Activated CD4-positive, alpha-beta memory T cell treated with anti-CD3 and anti-CD28 coated beads for 36 hours (primary cell): Measurements from ENCODE around the gene ACTA2. TPM values are rescaled to one million over a fixed set of nuclear protein-coding genes. Genes with fewer than 3 reads are reported as not detected.

Experiments used
- CTCF ChIA-PET: fragments of 350-600 bp; sonication (Branson Sonifier 250); formaldehyde crosslinking; loops from one replicate; lab custom pipeline; 2021; ENCODE audit warnings: antibody characterized with exemption, inconsistent platforms; lab: Charles Lee
- POLR2A ChIA-PET: fragments of 350-600 bp; sonication (Branson Sonifier 250); formaldehyde crosslinking; loops from one replicate; lab custom pipeline; 2021; ENCODE audit warnings: antibody characterized with exemption; lab: Charles Lee
- DNase-seq: peaks from one replicate; pipeline ENCODE4 v3.0.0-alpha.2; 2020
- H3K27ac Mint-ChIP-seq: one replicate; pipeline ENCODE4 v1.8.0; 2021; ENCODE audit warnings: mixed read lengths
- H3K27me3 Mint-ChIP-seq: one replicate; pipeline ENCODE4 v1.8.0; 2021; ENCODE audit warnings: mixed read lengths
- H3K36me3 Mint-ChIP-seq: one replicate; pipeline ENCODE4 v1.8.0; 2021; ENCODE audit warnings: mixed read lengths
- H3K4me1 Mint-ChIP-seq: one replicate; pipeline ENCODE4 v1.8.0; 2021; ENCODE audit warnings: low read depth, mixed read lengths
- H3K4me3 Mint-ChIP-seq: one replicate; pipeline ENCODE4 v1.8.0; 2021; ENCODE audit warnings: mild to moderate bottlenecking, mixed read lengths
- H3K9me3 Mint-ChIP-seq: one replicate; pipeline ENCODE4 v1.8.0; 2021; ENCODE audit warnings: mixed read lengths
- intact Hi-C: fragments of 100-400 bp; cut with micrococcal nuclease; formaldehyde crosslinking; loops from one replicate; pipeline ENCODE4 v1.15.1; 2023
- total RNA-seq, 2 experiments: library from RNA; stranded (reverse); gene quantifications; one replicate each; pipeline ENCODE4 v1.2.3, GENCODE V29; 2021

The ACTA2 gene
- total RNA-seq, 2 experiments from 2014 or later, result 18.6 to 23.3 TPM

DNA sequence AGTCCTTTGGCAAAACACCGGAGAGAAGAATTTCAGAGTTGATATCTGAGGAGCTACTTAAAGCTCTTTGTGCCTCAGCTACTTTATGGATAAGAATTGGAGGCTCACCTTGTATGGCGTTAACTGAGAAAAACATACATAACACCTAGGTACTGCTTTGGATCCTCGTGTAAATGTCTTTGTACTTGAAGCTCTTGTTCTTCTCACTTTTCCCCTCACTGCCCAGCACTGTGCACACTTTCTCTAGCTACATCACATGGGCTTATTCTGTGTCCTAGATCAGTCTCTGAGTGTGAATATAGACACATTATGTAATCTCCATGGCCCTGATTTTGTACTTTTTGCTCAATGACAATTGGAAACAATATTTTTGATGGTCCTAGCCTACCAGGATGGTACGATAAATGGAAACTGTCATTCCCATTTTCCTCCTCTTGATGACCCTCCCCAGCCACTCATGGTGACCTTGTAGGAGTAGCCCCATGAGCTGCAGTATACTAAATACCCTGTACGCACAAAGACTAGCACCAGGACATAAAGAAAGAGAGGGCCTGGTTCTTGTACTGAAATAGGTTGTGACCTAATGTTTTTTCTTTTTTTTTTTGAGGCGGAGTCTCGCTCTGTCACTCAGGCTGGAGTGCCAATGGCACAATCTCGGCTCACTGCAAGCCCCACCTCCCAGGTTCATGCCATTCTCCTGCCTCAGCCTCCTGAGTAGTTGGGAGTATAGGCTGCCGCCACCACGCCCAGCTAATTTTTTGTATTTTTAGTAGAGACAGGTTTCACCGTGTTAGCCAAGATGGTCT is 50.4 kb downstream of the ACTA2 start:
- Mint-ChIP-seq H3K9me3 (no peaks in the 10 kb centered on the region), H3K4me1 (peaks cover 47% of the 10 kb centered on the region), H3K27me3 (no peaks in the 10 kb centered on the region), H3K27ac (peak overlapping the region; percentile 85), H3K4me3 (no peak overlapping the region), H3K36me3 (peaks cover 28% of the 10 kb centered on the region)
- intact Hi-C loops, result loop anchor here (1.0 to 5.0 kb wide), 4 partner anchors 22 to 630 kb away; partner anchors contain the start of gene STAMBPL1
- no peak for DNase-seq
- ChIA-PET POLR2A (interaction anchor here (1.4 to 2.4 kb wide), 3 partner anchors 16 to 22 kb away, joined by 4 to 13 read pairs (median 11); partner anchors contain the start of gene STAMBPL1), CTCF (interaction anchor here (0.9 to 6.1 kb wide), 10 partner anchors 9 to 92 kb away, joined by 3 to 46 read pairs (median 4); partner anchors contain the start of gene STAMBPL1)

DNA sequence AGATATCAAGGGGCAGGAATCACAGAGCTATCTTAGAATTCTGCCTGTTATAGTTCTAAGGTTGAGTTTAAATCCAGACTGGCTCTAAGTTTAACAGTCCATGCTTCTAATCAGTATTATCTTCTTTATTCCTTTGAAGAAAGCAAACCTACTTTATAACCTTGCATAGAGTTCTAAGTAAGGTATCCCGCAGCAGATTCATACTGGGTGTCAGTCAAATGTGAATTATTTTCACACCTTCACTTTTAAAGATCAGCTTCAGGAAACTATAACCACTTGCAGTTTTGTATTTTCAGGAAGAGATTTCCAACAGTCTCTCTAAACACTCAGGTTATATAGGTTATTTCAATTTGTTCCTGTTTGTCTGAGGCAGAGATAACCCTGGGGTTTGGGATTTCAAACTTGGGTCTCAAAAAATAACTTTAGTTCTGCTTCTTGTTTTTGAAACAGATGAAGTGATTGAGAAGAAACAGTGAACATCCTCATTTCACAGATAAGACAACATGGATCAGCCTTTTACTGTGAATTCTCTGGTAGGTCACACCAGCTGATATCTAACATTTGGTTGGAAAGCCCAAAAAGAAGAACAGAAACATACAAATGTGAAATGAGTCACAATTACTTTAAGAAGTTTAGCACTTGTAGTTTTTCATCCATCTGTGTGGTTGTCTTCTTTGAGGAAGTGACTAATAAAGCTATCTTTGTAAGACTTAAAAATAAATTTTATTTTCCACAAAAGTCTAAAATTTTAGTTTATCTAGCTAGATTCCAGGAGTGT is 51.2 kb downstream of the ACTA2 start:
- ChIA-PET CTCF (interaction anchor here (0.9 to 6.1 kb wide), 10 partner anchors 8 to 91 kb away, joined by 3 to 46 read pairs (median 4); partner anchors contain the start of gene STAMBPL1), POLR2A (interaction anchor here (0.6 to 2.4 kb wide), 6 partner anchors 15 to 453 kb away, joined by 3 to 13 read pairs (median 4); partner anchors contain the start of gene STAMBPL1)
- Mint-ChIP-seq H3K27ac (peak overlapping the region; percentile 85), H3K27me3 (no peaks in the 10 kb centered on the region), H3K9me3 (no peaks in the 10 kb centered on the region), H3K4me3 (no peak overlapping the region), H3K4me1 (peaks cover 54% of the 10 kb centered on the region), H3K36me3 (peaks cover 24% of the 10 kb centered on the region)
- no peak for DNase-seq
- intact Hi-C loops, result loop anchor here (1.0 to 5.0 kb wide), 4 partner anchors 21 to 629 kb away; partner anchors contain the start of gene STAMBPL1

- DNase-seq, result no peak
- Mint-ChIP-seq H3K27ac (no peak overlapping the region), H3K9me3 (no peaks in the 10 kb centered on the region), H3K4me3 (no peak overlapping the region), H3K27me3 (no peaks in the 10 kb centered on the region), H3K36me3 (peaks cover 19% of the 10 kb centered on the region), H3K4me1 (peaks cover 67% of the 10 kb centered on the region)
- ChIA-PET POLR2A (interaction anchor here (0.7 to 2.4 kb wide), 3 partner anchors 18 to 68 kb away, joined by 3 to 13 read pairs (median 11); partner anchors contain the start of gene STAMBPL1), CTCF (interaction anchor here (0.6 to 6.1 kb wide), 6 partner anchors 19 to 317 kb away, joined by 3 to 46 read pairs (median 6); partner anchors contain the start of gene STAMBPL1)
- intact Hi-C loops, result loop anchor here (5.0 kb wide), 1 partner anchor 628 kb away; no protein-coding TSS in a partner anchor
Observed at GRCh38 chr10:88899886-88900285, 52.7 kb downstream of the ACTA2 start.

DNA sequence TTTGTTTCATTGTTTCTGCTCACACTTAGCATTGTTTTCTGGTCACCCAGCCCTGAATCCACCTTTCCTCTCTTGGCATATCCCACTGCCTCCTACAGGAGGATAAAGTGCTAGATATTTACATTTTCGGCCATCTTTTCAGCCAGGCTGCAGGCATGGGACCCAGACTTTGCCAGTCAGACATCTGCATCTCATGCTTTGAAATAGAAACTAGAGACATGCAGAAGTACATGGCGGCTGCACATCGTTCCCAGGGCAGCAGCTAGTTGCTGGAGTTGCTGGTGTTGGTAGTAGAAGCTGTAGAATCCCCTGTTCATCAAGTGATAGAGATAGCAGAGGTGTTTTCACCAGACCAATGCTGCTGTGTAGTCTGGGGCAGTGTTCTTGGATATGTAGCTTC is 53.8 kb downstream of the ACTA2 start:
- no peaks in the 10 kb centered on the region for H3K27me3 Mint-ChIP-seq
- no peak overlapping the region for H3K4me3 Mint-ChIP-seq
- ChIA-PET POLR2A (interaction anchor here (0.7 kb wide), 1 partner anchor 92 kb away, joined by 3 read pairs; the partner anchor contains the start of gene FAS), CTCF (interaction anchor here (0.7 to 6.1 kb wide), 4 partner anchors 18 to 63 kb away, joined by 3 to 46 read pairs (median 13); partner anchors contain the start of gene STAMBPL1)
- peaks cover 20% of the 10 kb centered on the region for H3K36me3 Mint-ChIP-seq
- no peak overlapping the region for H3K27ac Mint-ChIP-seq
- no peak for DNase-seq
- H3K9me3 Mint-ChIP-seq, result no peaks in the 10 kb centered on the region
- intact Hi-C loops, result no loop called here
- peaks cover 69% of the 10 kb centered on the region for H3K4me1 Mint-ChIP-seq

DNA sequence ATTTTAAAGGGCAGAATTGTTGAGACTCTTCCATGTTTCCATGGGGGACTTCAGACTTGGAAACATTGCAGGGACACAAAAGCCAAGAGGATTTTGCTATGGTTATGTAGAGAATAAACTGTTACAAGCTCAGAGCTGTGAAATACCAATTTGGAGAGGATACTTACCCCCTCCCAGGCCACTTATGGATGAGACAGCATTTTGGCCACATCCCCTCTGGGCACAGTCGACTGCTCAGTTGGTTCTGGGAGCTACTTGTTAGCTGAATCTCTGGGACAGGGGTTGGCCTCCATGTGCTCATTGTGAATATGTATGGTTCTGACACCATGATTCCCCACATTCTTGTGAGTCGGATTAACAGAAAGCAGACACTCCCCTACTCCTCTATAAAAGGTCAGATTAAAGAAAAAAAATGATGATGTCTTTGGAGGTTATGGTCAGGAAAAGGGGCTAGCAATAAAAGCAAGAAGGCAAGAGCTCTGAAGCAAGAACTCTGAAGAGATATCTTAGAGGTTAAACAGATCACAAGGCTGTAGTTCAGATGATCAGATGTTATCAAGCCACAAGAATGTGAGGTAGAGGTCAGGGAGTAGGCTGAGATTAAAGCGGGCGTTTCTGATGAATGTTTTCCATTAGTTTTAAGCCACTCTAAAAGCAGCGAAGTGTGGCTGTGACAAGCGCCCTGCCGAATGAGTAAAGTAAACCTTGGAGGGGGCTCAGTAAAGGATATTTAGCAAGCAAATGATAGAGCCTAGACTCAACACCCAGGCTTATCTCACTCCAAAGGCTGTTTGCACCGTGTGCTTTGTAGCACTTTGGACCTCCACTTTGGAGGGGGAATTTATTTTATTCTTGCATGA is 55.3 kb downstream of the ACTA2 start:
- CTCF ChIA-PET, result interaction anchor here (0.9 to 6.1 kb wide), 4 partner anchors 15 to 61 kb away, joined by 3 to 46 read pairs (median 6); no protein-coding TSS in a partner anchor
- Mint-ChIP-seq H3K9me3 (no peaks in the 10 kb centered on the region), H3K27me3 (no peaks in the 10 kb centered on the region), H3K4me1 (peaks cover 68% of the 10 kb centered on the region), H3K27ac (peak overlapping the region; percentile 84), H3K4me3 (peak overlapping the region; percentile 17), H3K36me3 (peaks cover 9% of the 10 kb centered on the region)
- DNase-seq, result peak; percentile 52
- POLR2A ChIA-PET, result interaction anchor here (1.3 kb wide), 1 partner anchor 18 kb away, joined by 5 read pairs; the partner anchor contains the start of gene STAMBPL1
- intact Hi-C loops, result loop anchor here (1.0 kb wide), 2 partner anchors 11 to 48 kb away; no protein-coding TSS in a partner anchor

- peaks cover 65% of the 10 kb centered on the region for H3K4me1 Mint-ChIP-seq
- no peaks in the 10 kb centered on the region for H3K27me3 Mint-ChIP-seq
- no peaks in the 10 kb centered on the region for H3K9me3 Mint-ChIP-seq
- no peak for DNase-seq
- H3K27ac Mint-ChIP-seq, result peak overlapping the region; percentile 84
- peaks cover 5% of the 10 kb centered on the region for H3K36me3 Mint-ChIP-seq
- intact Hi-C loops, result no loop called here
- H3K4me3 Mint-ChIP-seq, result no peak overlapping the region
- ChIA-PET POLR2A (interaction anchor here (0.9 to 1.3 kb wide), 2 partner anchors 17 kb away, joined by 3 to 5 read pairs; partner anchors contain the start of gene STAMBPL1), CTCF (interaction anchor here (1.0 to 6.1 kb wide), 3 partner anchors 15 to 61 kb away, joined by 3 to 46 read pairs (median 8); no protein-coding TSS in a partner anchor)
Observed at GRCh38 chr10:88896372-88896993, 56.1 kb downstream of the ACTA2 start.

- H3K27me3 Mint-ChIP-seq, result no peaks in the 10 kb centered on the region
- no peak overlapping the region for H3K27ac Mint-ChIP-seq
- no peak overlapping the region for H3K4me3 Mint-ChIP-seq
- intact Hi-C loops, result no loop called here
- H3K9me3 Mint-ChIP-seq, result no peaks in the 10 kb centered on the region
- DNase-seq, result no peak
- ChIA-PET POLR2A (interaction anchor here (0.6 to 0.8 kb wide), 2 partner anchors 14 to 37 kb away, joined by 3 read pairs; no protein-coding TSS in a partner anchor), CTCF (interaction anchor here (1.3 to 2.3 kb wide), 5 partner anchors 15 to 85 kb away, joined by 3 to 10 read pairs (median 4); partner anchors contain the start of gene STAMBPL1)
- H3K4me1 Mint-ChIP-seq, result peaks cover 58% of the 10 kb centered on the region
- peaks cover 5% of the 10 kb centered on the region for H3K36me3 Mint-ChIP-seq
Observed at GRCh38 chr10:88895250-88895649, 57.3 kb downstream of the ACTA2 start.

DNA sequence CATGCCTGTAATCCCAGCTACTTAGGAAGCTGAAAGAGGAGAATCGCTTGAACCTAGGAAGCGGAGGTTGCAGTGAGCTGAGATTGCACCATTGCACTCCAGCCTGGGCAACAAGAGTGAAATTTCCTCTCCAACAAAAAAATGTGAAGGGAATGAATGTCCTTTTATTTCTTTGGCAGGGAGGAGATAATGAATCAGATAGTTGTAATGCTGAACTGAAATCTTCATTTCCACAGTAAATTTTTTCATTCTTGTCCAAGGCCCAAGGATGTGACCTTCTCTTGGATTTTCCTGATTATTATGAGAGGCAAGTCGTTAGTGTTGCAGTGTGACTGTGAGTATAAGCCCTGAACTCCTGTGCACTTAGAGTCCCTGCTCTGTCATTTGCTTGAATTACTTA is 59.0 kb downstream of the ACTA2 start:
- ChIA-PET CTCF (interaction anchor here (0.6 to 2.3 kb wide), 3 partner anchors 9 to 186 kb away, joined by 3 to 10 read pairs (median 3); no protein-coding TSS in a partner anchor), POLR2A (no interaction called here)
- no peak overlapping the region for H3K4me3 Mint-ChIP-seq
- H3K27ac Mint-ChIP-seq, result no peak overlapping the region
- intact Hi-C loops, result no loop called here
- no peak for DNase-seq
- H3K4me1 Mint-ChIP-seq, result peaks cover 60% of the 10 kb centered on the region
- no peaks in the 10 kb centered on the region for H3K27me3 Mint-ChIP-seq
- H3K9me3 Mint-ChIP-seq, result no peaks in the 10 kb centered on the region
- peaks cover 5% of the 10 kb centered on the region for H3K36me3 Mint-ChIP-seq

DNA sequence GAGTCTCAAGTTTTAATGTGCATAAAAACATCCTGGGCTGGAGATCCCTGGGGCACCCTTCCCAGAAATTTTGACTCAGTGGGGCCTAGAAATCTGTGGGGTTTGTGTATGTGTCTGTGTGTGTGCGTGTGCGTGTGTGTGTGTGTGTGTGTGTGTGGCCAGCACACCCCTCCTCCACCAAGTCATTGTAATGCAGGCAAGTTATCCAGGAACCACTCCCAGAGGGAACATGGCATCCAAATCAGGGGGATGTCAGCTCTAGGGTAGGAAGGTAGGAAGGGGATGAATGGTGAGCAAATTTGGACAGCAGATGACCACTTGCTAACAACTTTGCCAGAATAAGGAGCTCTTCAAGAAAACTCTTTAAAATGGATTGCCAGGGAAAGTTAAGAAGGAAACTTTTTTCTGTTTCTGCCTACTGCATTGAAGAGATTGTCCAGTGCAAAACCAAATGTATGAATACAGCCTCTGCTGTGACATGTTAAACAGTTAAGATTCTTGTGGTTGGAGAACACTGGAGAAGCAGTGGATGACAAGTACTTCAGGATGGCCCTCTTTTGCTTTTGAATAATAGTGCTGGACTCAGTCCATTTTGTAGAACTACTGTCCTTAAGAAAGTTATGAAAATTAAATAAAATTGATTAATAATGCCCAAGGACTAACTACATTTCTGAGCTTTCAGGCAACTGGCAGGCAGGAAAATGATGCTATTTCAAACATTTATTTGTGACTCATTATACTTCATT is 60.2 kb downstream of the ACTA2 start:
- ChIA-PET CTCF (interaction anchor here (0.7 to 1.6 kb wide), 3 partner anchors 10 to 95 kb away, joined by 3 read pairs; no protein-coding TSS in a partner anchor), POLR2A (no interaction called here)
- H3K4me1 Mint-ChIP-seq, result peaks cover 62% of the 10 kb centered on the region
- H3K4me3 Mint-ChIP-seq, result no peak overlapping the region
- H3K9me3 Mint-ChIP-seq, result no peaks in the 10 kb centered on the region
- DNase-seq, result no peak
- no peak overlapping the region for H3K27ac Mint-ChIP-seq
- peaks cover 5% of the 10 kb centered on the region for H3K36me3 Mint-ChIP-seq
- H3K27me3 Mint-ChIP-seq, result no peaks in the 10 kb centered on the region
- intact Hi-C loops, result no loop called here
